GM06990 (cell line): ENCODE data around the gene ZNF581.

Experiments used
- DNase-seq: peaks from one replicate; pipeline ENCODE4 v3.0.0-alpha.2; 2011; ENCODE audit not compliant: insufficient read length; ENCODE audit errors: extremely low read depth
- H3K27me3 ChIP-seq: replicated peaks from 2 replicates; pipeline ENCODE4 v1.6.0; 2011; ENCODE audit warnings: low read length; ENCODE audit not compliant: control insufficient read depth, insufficient read depth
- H3K36me3 ChIP-seq: 2 replicates; pipeline ENCODE4 v1.5.1; 2011; ENCODE audit warnings: low read length; ENCODE audit not compliant: control insufficient read depth, insufficient read depth
- H3K4me3 ChIP-seq: replicated peaks from 2 replicates; pipeline ENCODE4 v1.5.1; 2011; ENCODE audit warnings: low read depth, mild to moderate bottlenecking, control low read depth, low read length
- CTCF ChIP-seq: IDR thresholded peaks from 2 replicates; pipeline ENCODE4 v1.5.1; 2011; ENCODE audit warnings: low read length, control low read depth, mild to moderate bottlenecking, inconsistent platforms; ENCODE audit not compliant: insufficient read depth, poor library complexity, severe bottlenecking

Gene ZNF581

GRCh38 chr19:55694656-55695491, 51.4 kb downstream of the ZNF581 start:
- no peak overlapping the region for H3K4me3 ChIP-seq
- no peak for TF ChIP-seq CTCF
- H3K36me3 ChIP-seq = peaks cover 44% of the 10 kb centered on the region
- no peaks in the 10 kb centered on the region for H3K27me3 ChIP-seq
- DNase-seq = no peak
